K562 (cell line): ENCODE data around the gene PSEN1. TPM values are rescaled to one million over a fixed set of nuclear protein-coding genes. Genes with fewer than 3 reads are reported as not detected.

Source experiments
- CTBP1 ChIP-seq: fragments of 450-650 bp; IDR thresholded peaks from 2 replicates; pipeline ENCODE4 v1.6.1; 2016; ENCODE audit warnings: borderline replicate concordance
- ETV1 ChIP-seq: fragments of 450-650 bp; conservative IDR thresholded peaks from 2 replicates; pipeline ENCODE4 v1.6.1; 2016; ENCODE audit warnings: missing genetic modification characterization, control low read depth, low read depth, missing compliant biosample characterization
- FOXK1 ChIP-seq: sonication (generic); formaldehyde crosslinking; IDR thresholded peaks from 2 replicates; pipeline ENCODE4 v1.8.0; 2022; ENCODE audit warnings: missing genetic modification reagents, mild to moderate bottlenecking, borderline replicate concordance
- NFRKB ChIP-seq: fragments of 450-650 bp; IDR thresholded peaks from 2 replicates; pipeline ENCODE4 v1.6.1; 2016; ENCODE audit warnings: low read depth
- NR1H2 ChIP-seq: sonication (generic); formaldehyde crosslinking; IDR thresholded peaks from 2 replicates; pipeline ENCODE4 v1.4.0; 2020; ENCODE audit warnings: mild to moderate bottlenecking, missing genetic modification reagents
- NR2F6 ChIP-seq: fragments of 450-650 bp; formaldehyde crosslinking; IDR thresholded peaks from 2 replicates; pipeline ENCODE4 v1.4.0; 2020; ENCODE audit warnings: mild to moderate bottlenecking
- RHOXF2B ChIP-seq: fragments of 250-450 bp; sonication (Bioruptor Pico); conservative IDR thresholded peaks from 2 replicates; pipeline ENCODE4 v1.5.1; 2021
- TAF1 ChIP-seq: IDR thresholded peaks from 2 replicates; pipeline ENCODE4 v1.6.1; 2011; ENCODE audit warnings: mild to moderate bottlenecking, low read length, moderate library complexity; ENCODE audit not compliant: insufficient read depth, control insufficient read depth, severe bottlenecking; ENCODE audit errors: extremely low read depth
- TAF15 ChIP-seq: fragments of 200-400 bp; formaldehyde crosslinking; IDR thresholded peaks from 2 replicates; pipeline ENCODE4 v1.6.1; 2017; ENCODE audit warnings: mild to moderate bottlenecking, low read depth, low read length, moderate library complexity
- TCF7L2 ChIP-seq: fragments of 150-350 bp; IDR thresholded peaks from 2 replicates; pipeline ENCODE4 v1.6.1; 2016; ENCODE audit warnings: low read depth, mild to moderate bottlenecking, low read length, moderate library complexity
- TFAP4 ChIP-seq: sonication (generic); formaldehyde crosslinking; IDR thresholded peaks from 2 replicates; pipeline ENCODE4 v1.8.0; 2022; ENCODE audit warnings: missing genetic modification reagents, mild to moderate bottlenecking, moderate library complexity, borderline replicate concordance
- YBX1 ChIP-seq: fragments of 450-650 bp; IDR thresholded peaks from 2 replicates; pipeline ENCODE4 v1.7.1; 2016; ENCODE audit warnings: mild to moderate bottlenecking
- YY1 ChIP-seq, 3 experiments: IDR thresholded peaks; 2 replicates each; pipeline ENCODE4 v1.6.1; 2011; ENCODE audit warnings: low read length in 2 of 3, mild to moderate bottlenecking in 2 of 3, moderate library complexity in 2 of 3, borderline replicate concordance in 1 of 3, control low read depth in 1 of 3, low read depth in 1 of 3; ENCODE audit not compliant: insufficient read depth in 3 of 3, insufficient replicate concordance in 2 of 3, control insufficient read depth in 1 of 3, insufficient read length in 1 of 3; ENCODE audit errors: extremely low read depth in 1 of 3
- ZNF407 ChIP-seq: fragments of 450-650 bp; IDR thresholded peaks from 2 replicates; pipeline ENCODE4 v1.6.1; 2016; ENCODE audit warnings: low read depth
- ZNF668 ChIP-seq: fragments of 250-450 bp; sonication (Bioruptor Pico); IDR thresholded peaks from 2 replicates; pipeline ENCODE4 v1.8.0; 2022; ENCODE audit warnings: mild to moderate bottlenecking, inconsistent platforms
- polyA plus RNA-seq, 8 experiments: library from polyadenylated mRNA; depleted of rRNA in 4 of 8; stranded (reverse) in 5 of 8; unstranded in 3 of 8; fragments of >200 nt; fragmentation: Nextera tagmentation in 2 of 8; fragmentation: Illumina TruSeq in 1 of 8; extraction: Ambion mirVana in 2 of 8; extraction: Trizol in 1 of 8; gene quantifications; 2 replicates each; pipeline versions ENCODE4 v1.2.1 to v1.2.3, GENCODE V29; 2011 to 2014; ENCODE audit warnings: inconsistent platforms in 1 of 8, missing spikeins in 1 of 8
- total RNA-seq, 7 experiments: library from RNA; depleted of rRNA in 6 of 7; stranded (reverse); fragments of >200 nt in 6 of 7; fragmentation: Illumina TruSeq in 2 of 7; extraction: Trizol in 2 of 7; gene quantifications; 2 replicates each; pipeline versions ENCODE4 v1.2.1 to v1.2.3, GENCODE V29; 2011 to 2021; ENCODE audit warnings: low replicate concordance in 1 of 7

Gene PSEN1
- total and polyA plus RNA-seq, 9 of the 15 experiments (the other 6 are each of a cell fraction or from before 2014, with no cell fraction given), result 6.5 to 25.2 (median 14.3) TPM

- TF ChIP-seq ZNF407, result no peak
- no peak for TF ChIP-seq ZNF668 (CRISPR knock-in tag)
- no peak for TF ChIP-seq YY1 (IDR thresholded peaks at IDR 0.05; ENCODE audit: borderline replicate concordance in 1 of 3, control insufficient read depth in 1 of 3, extremely low read depth in 1 of 3, insufficient read depth in 3 of 3, insufficient read length in 1 of 3, insufficient replicate concordance in 2 of 3, low read depth in 1 of 3, low read length in 2 of 3)
- TF ChIP-seq CTBP1, result no peak
- TF ChIP-seq YBX1, result no peak
- TF ChIP-seq NR2F6 (CRISPR knock-in tag), result no peak
- TF ChIP-seq TAF15, result no peak
- no peak for TF ChIP-seq TFAP4 (CRISPR knock-in tag)
- no peak for TF ChIP-seq FOXK1 (CRISPR knock-in tag)
- peak; percentile 60 for TF ChIP-seq ETV1
- no peak for TF ChIP-seq NFRKB
- TF ChIP-seq TAF1, result peak; percentile 72
- TF ChIP-seq RHOXF2B (CRISPR knock-in tag), result no peak
- TF ChIP-seq NR1H2 (CRISPR knock-in tag), result no peak
- TF ChIP-seq TCF7L2, result no peak
These were observed 109.4 kb downstream of the PSEN1 start (continued) for GRCh38 chr14:73245480-73246325.
